ENCODE measurements around the gene STX17.

- TF ChIP-seq, protein P1, sequence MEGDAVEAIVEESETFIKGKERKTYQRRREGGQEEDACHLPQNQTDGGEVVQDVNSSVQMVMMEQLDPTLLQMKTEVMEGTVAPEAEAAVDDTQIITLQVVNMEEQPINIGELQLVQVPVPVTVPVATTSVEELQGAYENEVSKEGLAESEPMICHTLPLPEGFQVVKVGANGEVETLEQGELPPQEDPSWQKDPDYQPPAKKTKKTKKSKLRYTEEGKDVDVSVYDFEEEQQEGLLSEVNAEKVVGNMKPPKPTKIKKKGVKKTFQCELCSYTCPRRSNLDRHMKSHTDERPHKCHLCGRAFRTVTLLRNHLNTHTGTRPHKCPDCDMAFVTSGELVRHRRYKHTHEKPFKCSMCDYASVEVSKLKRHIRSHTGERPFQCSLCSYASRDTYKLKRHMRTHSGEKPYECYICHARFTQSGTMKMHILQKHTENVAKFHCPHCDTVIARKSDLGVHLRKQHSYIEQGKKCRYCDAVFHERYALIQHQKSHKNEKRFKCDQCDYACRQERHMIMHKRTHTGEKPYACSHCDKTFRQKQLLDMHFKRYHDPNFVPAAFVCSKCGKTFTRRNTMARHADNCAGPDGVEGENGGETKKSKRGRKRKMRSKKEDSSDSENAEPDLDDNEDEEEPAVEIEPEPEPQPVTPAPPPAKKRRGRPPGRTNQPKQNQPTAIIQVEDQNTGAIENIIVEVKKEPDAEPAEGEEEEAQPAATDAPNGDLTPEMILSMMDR (IDR thresholded peaks at IDR 0.05), result no peak
- TF ChIP-seq POLR2A (IDR thresholded peaks at IDR 0.05) (no peak), EP300 (IDR thresholded peaks at IDR 0.05) (no peak)
Observed at GRCh38 chr9:99867536-99867935, 38.9 kb upstream of the STX17 start.
